DLD1 (cell line): Measurements from ENCODE around the gene TMEM82.

Experiments
- in situ Hi-C: cut with HindIII; loops from 2 replicates; pipeline ENCODE4 v1.10.0; 2017; ENCODE audit warnings: low sequenced_read_pairs

The TMEM82 gene

DNA sequence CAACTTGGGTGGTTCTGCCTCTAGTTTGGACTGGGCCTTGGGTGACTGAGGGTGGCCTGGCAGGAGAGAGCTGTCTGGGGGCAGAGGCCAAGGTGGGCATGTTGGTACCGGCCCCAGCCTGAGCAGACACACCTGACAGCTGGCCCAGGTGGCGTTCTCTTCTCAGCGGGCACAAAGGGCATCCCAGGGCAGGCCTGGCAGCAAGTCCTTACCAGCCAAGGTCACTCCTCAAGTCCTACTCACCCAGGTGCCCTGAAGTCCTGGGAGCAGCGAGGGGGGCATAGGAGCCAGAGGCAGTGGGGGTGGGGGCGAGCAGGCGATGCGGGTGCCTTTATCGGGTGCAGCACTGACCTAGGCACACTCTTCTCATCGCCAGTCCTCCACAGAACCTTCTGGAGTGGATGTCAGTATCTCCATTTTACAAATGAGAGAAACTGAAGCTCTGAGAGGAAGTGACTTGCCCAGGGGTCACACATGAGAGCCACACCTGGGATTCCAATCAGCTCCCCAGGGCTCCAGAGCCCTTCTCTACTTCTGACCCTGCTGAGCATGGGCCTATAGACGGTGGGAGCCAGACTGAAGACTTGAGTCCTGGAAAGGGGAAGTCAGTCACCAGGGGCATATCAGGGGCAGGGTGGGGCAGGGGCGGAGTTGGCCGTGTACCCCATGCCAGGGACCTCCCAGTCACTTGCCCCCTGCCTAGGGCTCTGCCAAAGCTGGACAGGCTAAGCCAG, 6.8 kb upstream of the TMEM82 start:
- in situ Hi-C loops, result no loop called here

DNA sequence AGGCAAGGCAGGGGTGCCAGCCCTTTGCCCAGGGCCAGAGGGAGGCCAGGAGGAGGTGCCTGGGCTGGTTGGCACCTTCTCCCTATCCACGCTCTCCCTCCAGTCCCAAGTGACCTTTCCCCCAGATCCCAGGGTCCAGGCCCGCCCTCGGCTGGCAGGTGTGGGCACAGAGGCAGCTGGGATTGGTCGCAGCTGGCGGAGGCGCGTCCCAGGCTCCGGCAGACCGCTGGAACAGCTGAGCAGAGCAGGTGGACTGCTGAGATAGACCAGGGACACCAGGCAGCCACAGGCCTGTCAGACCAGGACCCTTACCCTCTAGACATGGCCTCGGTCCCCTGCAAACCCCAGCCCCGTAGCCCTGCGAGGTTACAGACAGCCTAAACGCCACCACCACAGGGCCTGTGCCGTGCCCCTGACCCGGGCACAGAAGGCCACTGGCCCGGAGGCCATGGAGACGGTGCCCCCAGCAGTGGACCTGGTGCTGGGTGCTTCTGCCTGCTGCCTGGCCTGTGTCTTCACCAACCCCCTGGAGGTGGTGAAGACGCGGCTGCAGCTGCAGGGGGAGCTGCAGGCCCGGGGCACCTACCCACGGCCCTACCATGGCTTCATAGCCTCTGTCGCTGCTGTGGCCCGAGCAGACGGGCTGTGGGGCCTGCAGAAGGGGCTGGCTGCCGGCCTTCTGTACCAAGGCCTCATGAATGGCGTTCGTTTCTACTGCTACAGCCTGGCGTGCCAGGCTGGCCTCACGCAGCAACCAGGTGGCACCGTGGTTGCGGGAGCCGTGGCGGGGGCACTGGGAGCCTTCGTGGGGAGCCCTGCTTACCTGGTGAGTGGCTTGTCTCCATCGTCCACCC, 6.0 kb upstream of the TMEM82 start, which contains the start of gene SLC25A34:
TSS of gene SLC25A34 (plus strand) at position 221 of the 854 bp plus-strand sequence. CDS start at position 449, 228 bp downstream.
- in situ Hi-C loops, result no loop called here

GRCh38 chr1:15736892-15737261, 5.4 kb upstream of the TMEM82 start:
- in situ Hi-C loops, result no loop called here

DNA sequence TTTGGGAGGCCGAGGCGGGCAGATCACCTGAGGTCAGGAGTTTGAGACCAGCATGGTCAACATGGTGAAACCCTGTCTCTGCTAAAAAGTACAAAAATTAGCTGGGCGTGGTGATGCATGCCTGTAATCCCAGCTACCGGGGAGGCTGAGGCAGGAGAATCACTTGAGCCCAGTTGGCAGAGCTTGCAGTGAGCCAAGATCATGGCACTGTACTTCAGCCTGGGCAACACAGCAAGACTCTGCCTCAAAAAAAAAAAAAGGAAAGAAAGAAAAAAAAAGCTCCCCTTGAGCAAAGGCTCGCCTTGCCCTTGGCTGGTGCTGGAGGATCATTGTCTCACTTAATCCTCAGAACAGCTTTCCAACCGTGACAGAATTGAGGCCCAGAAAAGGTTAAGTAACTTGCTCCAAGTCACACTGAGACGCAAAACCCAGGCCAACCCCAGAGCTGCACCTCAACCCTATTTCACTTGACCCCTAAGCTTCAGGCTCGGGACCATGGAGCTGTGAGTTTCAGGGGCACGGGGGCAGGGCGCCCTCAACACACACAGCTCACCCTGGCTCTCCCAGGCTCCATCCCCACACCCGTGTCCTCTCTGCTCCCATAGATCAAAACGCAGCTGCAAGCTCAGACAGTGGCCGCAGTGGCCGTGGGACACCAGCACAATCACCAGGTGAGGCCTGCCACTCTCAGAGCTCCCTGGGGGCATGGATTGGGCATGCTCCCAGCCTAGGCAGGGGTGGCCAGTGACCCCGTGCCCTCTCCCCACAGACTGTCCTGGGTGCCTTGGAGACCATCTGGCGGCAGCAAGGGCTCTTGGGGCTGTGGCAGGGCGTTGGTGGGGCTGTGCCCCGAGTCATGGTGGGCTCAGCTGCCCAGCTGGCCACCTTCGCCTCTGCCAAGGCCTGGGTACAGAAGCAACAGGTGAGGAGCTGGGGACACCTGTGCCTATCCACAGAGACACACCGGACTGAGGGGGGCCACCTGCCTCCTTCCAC, 4.7 kb upstream of the TMEM82 start:
- in situ Hi-C loops, result no loop called here

- in situ Hi-C loops, result no loop called here
These were observed 3.7 kb upstream of the TMEM82 start for GRCh38 chr1:15738416-15739113.

DNA sequence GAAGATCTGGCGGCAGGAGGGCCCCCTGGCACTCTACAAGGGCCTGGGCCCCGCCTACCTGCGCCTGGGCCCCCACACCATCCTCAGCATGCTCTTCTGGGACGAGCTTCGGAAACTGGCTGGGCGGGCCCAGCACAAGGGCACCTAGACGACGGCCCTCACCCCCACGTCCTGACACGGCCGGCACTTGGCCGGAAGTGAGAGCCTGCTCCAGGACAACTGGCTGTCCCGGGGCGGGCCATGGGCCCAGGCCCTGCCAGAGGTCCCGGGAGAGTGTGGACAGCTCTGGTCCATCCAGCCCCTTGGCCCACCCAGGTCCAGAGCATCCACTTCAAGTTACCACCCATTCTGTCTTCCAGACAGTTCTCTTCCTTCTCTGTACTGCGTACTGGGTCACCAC, 3.0 kb upstream of the TMEM82 start:
- in situ Hi-C loops, result no loop called here

GRCh38 chr1:15739745-15740144, 2.6 kb upstream of the TMEM82 start:
- in situ Hi-C loops, result no loop called here

GRCh38 chr1:15740924-15741850, 1.1 kb upstream of the TMEM82 start:
- in situ Hi-C loops, result no loop called here

DNA sequence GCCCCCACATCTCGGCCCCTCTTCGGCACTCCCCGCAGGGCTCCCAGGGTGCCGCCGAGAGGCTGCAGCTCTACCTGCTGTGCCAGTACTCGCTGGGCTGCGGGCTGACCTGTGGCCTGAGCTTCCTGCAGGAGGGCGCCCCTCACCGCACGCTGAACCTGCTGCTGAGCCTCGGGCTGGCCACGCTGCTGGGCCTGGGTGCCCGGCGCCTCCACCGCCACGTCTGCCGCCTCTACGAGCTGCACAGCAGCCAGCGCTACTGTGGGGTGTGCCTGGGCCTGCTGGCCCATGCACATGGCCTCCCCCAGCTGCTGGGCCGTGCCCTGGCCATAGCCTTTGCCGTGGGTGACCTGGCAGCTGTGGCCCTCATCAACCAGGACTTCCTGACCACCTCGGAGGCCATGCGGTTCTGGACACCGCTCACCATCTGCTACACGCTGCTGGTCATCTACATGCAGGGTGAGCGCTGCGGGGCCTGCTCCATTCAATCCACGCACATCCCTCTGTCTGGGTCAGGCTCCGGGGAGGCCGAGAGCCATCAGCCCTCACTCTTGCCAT, 1.9 kb downstream of the TMEM82 start:
- in situ Hi-C loops, result no loop called here

- in situ Hi-C loops, result no loop called here
These were observed 5.1 kb downstream of the TMEM82 start for GRCh38 chr1:15747378-15747777.

DNA sequence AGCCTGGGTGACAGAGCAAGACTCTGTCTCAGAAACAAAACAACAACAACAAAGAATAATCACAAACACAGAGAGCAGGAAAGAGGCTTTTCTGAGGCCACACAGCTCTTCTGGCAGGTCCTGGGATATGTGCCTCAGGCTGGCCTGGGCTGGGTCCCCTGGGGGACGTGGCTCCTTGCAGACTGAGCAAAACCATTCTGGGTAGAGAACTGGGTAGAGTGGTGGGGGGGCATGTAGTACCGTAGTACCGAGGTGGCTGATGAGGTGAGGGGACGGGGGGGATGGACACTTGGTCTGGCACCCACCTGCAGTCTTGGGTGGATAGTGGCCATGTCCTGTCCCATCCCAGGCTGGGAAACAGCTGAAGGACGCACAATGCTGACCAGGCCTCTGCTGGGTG, 6.0 kb downstream of the TMEM82 start:
- in situ Hi-C loops, result no loop called here

- in situ Hi-C loops, result no loop called here
These were observed 6.5 kb downstream of the TMEM82 start for GRCh38 chr1:15748690-15749398.

GRCh38 chr1:15749399-15750291, 7.3 kb downstream of the TMEM82 start:
- in situ Hi-C loops, result no loop called here

- in situ Hi-C loops, result no loop called here
These were observed 8.6 kb downstream of the TMEM82 start for GRCh38 chr1:15750924-15751323.

GRCh38 chr1:15751717-15752116, 9.4 kb downstream of the TMEM82 start:
- in situ Hi-C loops, result no loop called here

- in situ Hi-C loops, result no loop called here
These were observed 11.5 kb downstream of the TMEM82 start for GRCh38 chr1:15753776-15754175.

DNA sequence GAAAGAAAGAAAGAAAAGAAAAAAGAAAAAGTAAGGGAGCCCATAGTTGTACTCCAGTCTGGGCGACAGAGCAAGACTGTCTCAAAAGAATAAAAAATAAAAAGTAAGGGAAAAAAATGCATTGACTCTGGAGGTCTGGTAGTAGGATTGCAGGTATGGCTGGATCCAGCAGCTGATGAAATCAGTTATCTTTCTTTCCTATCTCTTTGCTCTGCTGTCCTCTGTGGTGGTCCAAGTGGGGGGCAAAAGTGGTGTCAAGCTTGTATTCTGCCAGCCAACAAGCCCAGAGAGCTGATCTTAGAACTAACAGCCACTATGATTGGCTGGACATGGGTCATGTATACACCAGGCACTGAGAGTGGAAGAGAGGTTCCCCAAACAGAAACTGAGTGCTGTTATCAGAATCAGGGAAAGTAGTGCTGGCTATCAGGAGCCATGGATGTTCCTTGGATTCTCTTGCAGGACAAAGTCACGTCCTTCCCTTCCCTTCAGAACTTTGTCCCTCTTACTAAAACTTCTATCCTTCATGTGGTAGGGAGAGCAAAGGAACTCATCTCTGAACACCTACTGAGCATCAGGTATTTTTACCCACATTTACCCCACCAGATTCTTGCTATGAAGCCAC, 12.8 kb downstream of the TMEM82 start:
- in situ Hi-C loops, result no loop called here
